Measurements from ENCODE around the gene RGS5. TPM values are rescaled to one million over a fixed set of nuclear protein-coding genes. Genes with fewer than 3 reads are reported as not detected.

The RGS5 gene
- total and polyA plus RNA-seq, 2 donors (not counting 1 experiment from before 2014, with no cell fraction given): 0.64 to 1.2 TPM

- no peak overlapping the region for H3K9ac ChIP-seq (ENCODE audit: low read length)
- ChIA-PET CTCF (no interaction called here), POLR2A (no interaction called here)
- no peaks in the 10 kb centered on the region for H4K20me1 ChIP-seq (ENCODE audit: control insufficient read depth, insufficient read depth, low read length, poor library complexity, severe bottlenecking)
- ATAC-seq (ENCODE audit: low read depth): no peak
- H3K9me3 ChIP-seq (ENCODE audit: control extremely low read depth in 1 of 3, control insufficient read depth in 2 of 3, insufficient read depth in 1 of 3, low read length in 2 of 3): peaks cover 0 to 3% (median 0%) of the 10 kb centered on the region in 3 donors
- H3K79me2 ChIP-seq (ENCODE audit: control insufficient read depth, insufficient read depth, low read length): no peaks in the 10 kb centered on the region
- H3K27ac ChIP-seq (ENCODE audit: low read length in 2 of 2): no peak overlapping the region
- H3K4me3 ChIP-seq (ENCODE audit: control extremely low read depth in 1 of 5, extremely low read depth in 1 of 5, insufficient read depth in 1 of 5, low read depth in 2 of 5, low read length in 4 of 5): no peak overlapping the region
- no peaks in the 10 kb centered on the region for H3K9me3 Mint-ChIP-seq (ENCODE audit: insufficient read depth)
- no peaks in the 10 kb centered on the region for H3K4me1 ChIP-seq (ENCODE audit: control insufficient read depth in 2 of 2, insufficient read depth in 2 of 2, low read length in 2 of 2)
- no peaks in the 10 kb centered on the region for H3K36me3 ChIP-seq (replicated peaks in 1 of 2; ENCODE audit: control extremely low read depth in 1 of 2, control insufficient read depth in 1 of 2, extremely low read depth in 1 of 2, insufficient read depth in 2 of 2, low read length in 1 of 2)
- no peak overlapping the region for H3K4me2 ChIP-seq (replicated peaks; ENCODE audit: low read depth, low read length, poor library complexity, severe bottlenecking)
- H2AFZ ChIP-seq (ENCODE audit: insufficient read depth, low read depth, low read length, poor library complexity, severe bottlenecking): no peak overlapping the region
- no peaks in the 10 kb centered on the region for H3K4me1 Mint-ChIP-seq
- no peak for DNase-seq
- H3K27me3 ChIP-seq (replicated peaks in 1 of 4; ENCODE audit: control extremely low read depth in 1 of 4, control insufficient read depth in 3 of 4, insufficient read depth in 4 of 4, low read length in 3 of 4): no peaks in the 10 kb centered on the region
- no peak overlapping the region for H3K27ac Mint-ChIP-seq
- no peak for TF ChIP-seq CTCF (IDR thresholded peaks at IDR 0.05)
- no peak for TF ChIP-seq EZH2 (IDR thresholded peaks at IDR 0.05; ENCODE audit: borderline replicate concordance, insufficient read depth, low read depth, low read length, poor library complexity, severe bottlenecking)
- intact Hi-C loops (cut with micrococcal nuclease): no loop called here
- H3K4me3 Mint-ChIP-seq: no peak overlapping the region
- H3K27me3 Mint-ChIP-seq: peaks cover 8% of the 10 kb centered on the region
- WGBS (ENCODE audit: insufficient coverage): 100% methylated on average over 1 of the region's 4 CpGs
Observed at GRCh38 chr1:163094182-163094581, 108.5 kb downstream of the RGS5 start.

- ChIA-PET CTCF (no interaction called here), POLR2A (no interaction called here)
- no peak overlapping the region for H2AFZ ChIP-seq (ENCODE audit: insufficient read depth, low read depth, low read length, poor library complexity, severe bottlenecking)
- no peak overlapping the region for H3K4me3 Mint-ChIP-seq
- H3K9me3 ChIP-seq (ENCODE audit: control extremely low read depth in 1 of 3, control insufficient read depth in 2 of 3, insufficient read depth in 1 of 3, low read length in 2 of 3): peaks cover 0 to 3% (median 0%) of the 10 kb centered on the region in 3 donors
- ATAC-seq (ENCODE audit: low read depth) (no peak), DNase-seq (no peak)
- H3K9me3 Mint-ChIP-seq (ENCODE audit: insufficient read depth): no peaks in the 10 kb centered on the region
- H4K20me1 ChIP-seq (ENCODE audit: control insufficient read depth, insufficient read depth, low read length, poor library complexity, severe bottlenecking): no peaks in the 10 kb centered on the region
- no peaks in the 10 kb centered on the region for H3K4me1 Mint-ChIP-seq
- no peak overlapping the region for H3K27ac Mint-ChIP-seq
- no peak overlapping the region for H3K4me3 ChIP-seq (ENCODE audit: control extremely low read depth in 1 of 5, extremely low read depth in 1 of 5, insufficient read depth in 1 of 5, low read depth in 2 of 5, low read length in 4 of 5)
- intact Hi-C loops (cut with micrococcal nuclease): no loop called here
- H3K4me2 ChIP-seq (replicated peaks; ENCODE audit: low read depth, low read length, poor library complexity, severe bottlenecking): no peak overlapping the region
- no peaks in the 10 kb centered on the region for H3K79me2 ChIP-seq (ENCODE audit: control insufficient read depth, insufficient read depth, low read length)
- peaks cover 8% of the 10 kb centered on the region for H3K27me3 Mint-ChIP-seq
- TF ChIP-seq EZH2 (IDR thresholded peaks at IDR 0.05; ENCODE audit: borderline replicate concordance, insufficient read depth, low read depth, low read length, poor library complexity, severe bottlenecking) (no peak), CTCF (IDR thresholded peaks at IDR 0.05) (no peak)
- H3K27me3 ChIP-seq (replicated peaks in 1 of 4; ENCODE audit: control extremely low read depth in 1 of 4, control insufficient read depth in 3 of 4, insufficient read depth in 4 of 4, low read length in 3 of 4): no peaks in the 10 kb centered on the region
- H3K27ac ChIP-seq (ENCODE audit: low read length in 2 of 2): no peak overlapping the region
- no peaks in the 10 kb centered on the region for H3K36me3 ChIP-seq (replicated peaks in 1 of 2; ENCODE audit: control extremely low read depth in 1 of 2, control insufficient read depth in 1 of 2, extremely low read depth in 1 of 2, insufficient read depth in 2 of 2, low read length in 1 of 2)
- WGBS (ENCODE audit: insufficient coverage): 63% methylated on average over 4 of the region's 9 CpGs
- no peaks in the 10 kb centered on the region for H3K4me1 ChIP-seq (ENCODE audit: control insufficient read depth in 2 of 2, insufficient read depth in 2 of 2, low read length in 2 of 2)
- no peak overlapping the region for H3K9ac ChIP-seq (ENCODE audit: low read length)
Observed at GRCh38 chr1:163093579-163093978, 109.1 kb downstream of the RGS5 start.

Measured in B cell (primary cell).